Stimulated activated CD8-positive, alpha-beta memory T cell treated with anti-CD3 and anti-CD28 coated beads, Interleukin-15, amount 100 ng/mL, for 4 hours (primary cell): ENCODE measurements around the gene SLC27A3.
A peak's percentile ranks its signal among the peaks of the same experiment; 100 is the strongest.
"Not testable (repeated sequence)": the region's sequence is repeated elsewhere in the genome, so short reads cannot be mapped to it uniquely, and the experiment has no call there.

ENCODE experiments used
- DNase-seq, 2 donors: peaks; one replicate each; pipeline ENCODE4 v3.0.0-alpha.2; 2020; ENCODE audit warnings: low read depth in 2 of 2

The SLC27A3 gene

GRCh38 chr1:153760440-153760839, 14.8 kb upstream of the SLC27A3 start:
- no peak for DNase-seq

- no peak for DNase-seq
These were observed 11.6 kb upstream of the SLC27A3 start for GRCh38 chr1:153763365-153764225.

GRCh38 chr1:153764310-153764709, 10.9 kb upstream of the SLC27A3 start:
- no peak for DNase-seq

- DNase-seq, result not testable (repeated sequence)
These were observed 8.5 kb upstream of the SLC27A3 start for GRCh38 chr1:153766663-153767062.

GRCh38 chr1:153767519-153767918, 7.7 kb upstream of the SLC27A3 start:
- no peak for DNase-seq

GRCh38 chr1:153768316-153769181, 6.7 kb upstream of the SLC27A3 start:
- DNase-seq, result no peak

GRCh38 chr1:153769221-153769620, 6.0 kb upstream of the SLC27A3 start:
- no peak for DNase-seq

GRCh38 chr1:153770797-153771196, 4.4 kb upstream of the SLC27A3 start:
- no peak for DNase-seq

- no peak for DNase-seq
These were observed 3.9 kb upstream of the SLC27A3 start for GRCh38 chr1:153771261-153771660.

GRCh38 chr1:153771841-153772593, 3.2 kb upstream of the SLC27A3 start:
- no peak for DNase-seq

- DNase-seq, result no peak
These were observed 1.9 kb upstream of the SLC27A3 start for GRCh38 chr1:153773096-153773921.

- no peak for DNase-seq
These were observed 1.1 kb upstream of the SLC27A3 start for GRCh38 chr1:153774026-153774595.

- peak; percentile 29 to 33 for DNase-seq
These were observed 486 bp downstream of the SLC27A3 start for GRCh38 chr1:153775458-153776327.

GRCh38 chr1:153776352-153776751, 1.1 kb downstream of the SLC27A3 start:
- DNase-seq, result no peak

- no peak for DNase-seq
These were observed 1.7 kb downstream of the SLC27A3 start for GRCh38 chr1:153776845-153777370.

- no peak for DNase-seq
These were observed 2.4 kb downstream of the SLC27A3 start for GRCh38 chr1:153777648-153778047.

- DNase-seq, result no peak
These were observed 3.0 kb downstream of the SLC27A3 start for GRCh38 chr1:153778051-153778823.

- DNase-seq, result no peak
These were observed 3.8 kb downstream of the SLC27A3 start for GRCh38 chr1:153778824-153779519.
